K562 (cell line): ENCODE measurements around the gene SNX17. TPM values are rescaled to one million over a fixed set of nuclear protein-coding genes. Genes with fewer than 3 reads are reported as not detected.

Experiments
- BRF1 ChIP-seq: IDR thresholded peaks from 3 replicates; pipeline ENCODE4 v1.6.1; 2011; ENCODE audit warnings: borderline replicate concordance, mild to moderate bottlenecking; ENCODE audit not compliant: insufficient read length; ENCODE audit errors: extremely low read depth
- CC2D1A ChIP-seq: fragments of 450-650 bp; IDR thresholded peaks from 2 replicates; pipeline ENCODE4 v1.6.1; 2017; ENCODE audit warnings: mild to moderate bottlenecking
- E4F1 ChIP-seq: fragments of 250-450 bp; sonication (Bioruptor Pico); IDR thresholded peaks from 2 replicates; pipeline ENCODE4 v1.5.0; 2021; ENCODE audit warnings: mild to moderate bottlenecking, borderline replicate concordance
- GTF3C2 ChIP-seq: IDR thresholded peaks from 3 replicates; pipeline ENCODE4 v1.6.1; 2011; ENCODE audit warnings: borderline replicate concordance, mild to moderate bottlenecking, moderate library complexity; ENCODE audit not compliant: insufficient read length; ENCODE audit errors: extremely low read depth
- NBN ChIP-seq: fragments of 450-650 bp; IDR thresholded peaks from 2 replicates; pipeline ENCODE4 v1.6.1; 2016; ENCODE audit warnings: low read depth, mild to moderate bottlenecking
- NR2F6 ChIP-seq: fragments of 450-650 bp; formaldehyde crosslinking; IDR thresholded peaks from 2 replicates; pipeline ENCODE4 v1.4.0; 2020; ENCODE audit warnings: mild to moderate bottlenecking
- PHB2 ChIP-seq: fragments of 450-650 bp; IDR thresholded peaks from 2 replicates; pipeline ENCODE4 v1.6.1; 2017; ENCODE audit warnings: low read depth
- SFPQ ChIP-seq: fragments of 200-400 bp; formaldehyde crosslinking; IDR thresholded peaks from 2 replicates; pipeline ENCODE4 v1.6.1; 2017; ENCODE audit warnings: mild to moderate bottlenecking, low read depth, low read length, moderate library complexity
- SIRT6 ChIP-seq: IDR thresholded peaks from one replicate; pipeline ENCODE4 v1.6.1; 2012; ENCODE audit warnings: low read depth, mild to moderate bottlenecking, control low read depth, inconsistent platforms, low read length, moderate library complexity
- SMAD3 ChIP-seq: fragments of 450-650 bp; formaldehyde crosslinking; conservative IDR thresholded peaks from 2 replicates; pipeline ENCODE4 v1.4.0; 2020; ENCODE audit warnings: mild to moderate bottlenecking
- SOX6 ChIP-seq: fragments of 450-650 bp; IDR thresholded peaks from 2 replicates; pipeline ENCODE4 v1.6.1; 2014; ENCODE audit warnings: mild to moderate bottlenecking
- SRSF3 ChIP-seq: fragments of 200-400 bp; formaldehyde crosslinking; IDR thresholded peaks from 2 replicates; pipeline ENCODE4 v1.6.1; 2016; ENCODE audit warnings: mild to moderate bottlenecking, low read length, moderate library complexity; ENCODE audit not compliant: insufficient read depth
- STAT5A ChIP-seq: IDR thresholded peaks from 2 replicates; pipeline ENCODE4 v1.6.1; 2012; ENCODE audit warnings: low read length, inconsistent platforms, borderline replicate concordance
- THRB ChIP-seq: fragments of 450-650 bp; formaldehyde crosslinking; conservative IDR thresholded peaks from 2 replicates; pipeline ENCODE4 v1.4.0; 2022; ENCODE audit warnings: mild to moderate bottlenecking, missing genetic modification characterization
- ZBED1 ChIP-seq: IDR thresholded peaks from 2 replicates; pipeline ENCODE4 v1.6.1; 2014
- ZBTB34 ChIP-seq: fragments of 250-450 bp; sonication (Bioruptor Pico); IDR thresholded peaks from 2 replicates; pipeline ENCODE4 v1.8.0; 2021; ENCODE audit warnings: mild to moderate bottlenecking, moderate library complexity
- ZNF76 ChIP-seq: fragments of 250-450 bp; sonication (Bioruptor Pico); IDR thresholded peaks from 2 replicates; pipeline ENCODE4 v1.4.0; 2020; ENCODE audit warnings: mild to moderate bottlenecking, moderate library complexity, borderline replicate concordance
- polyA plus RNA-seq, 8 experiments: library from polyadenylated mRNA; depleted of rRNA in 4 of 8; stranded (reverse) in 5 of 8; unstranded in 3 of 8; fragments of >200 nt; fragmentation: Nextera tagmentation in 2 of 8; fragmentation: Illumina TruSeq in 1 of 8; extraction: Ambion mirVana in 2 of 8; extraction: Trizol in 1 of 8; gene quantifications; 2 replicates each; pipeline versions ENCODE4 v1.2.1 to v1.2.3, GENCODE V29; 2011 to 2014; ENCODE audit warnings: inconsistent platforms in 1 of 8, missing spikeins in 1 of 8
- total RNA-seq, 7 experiments: library from RNA; depleted of rRNA in 6 of 7; stranded (reverse); fragments of >200 nt in 6 of 7; fragmentation: Illumina TruSeq in 2 of 7; extraction: Trizol in 2 of 7; gene quantifications; 2 replicates each; pipeline versions ENCODE4 v1.2.1 to v1.2.3, GENCODE V29; 2011 to 2021; ENCODE audit warnings: low replicate concordance in 1 of 7

Gene SNX17
- total and polyA plus RNA-seq, 9 of the 15 experiments (the other 6 are each of a cell fraction or from before 2014, with no cell fraction given): 3.0 to 75.7 (median 54.6) TPM

- TF ChIP-seq ZBTB34 (CRISPR knock-in tag) (no peak), NR2F6 (CRISPR knock-in tag) (no peak), SOX6 (peak; percentile 63; the same call in 1 of the 2 replicates), PHB2 (no peak), ZBED1 (no peak), SRSF3 (no peak), SFPQ (no peak), SIRT6 (no peak), ZNF76 (CRISPR knock-in tag) (no peak), CC2D1A (no peak), THRB (CRISPR knock-in tag) (no peak), NBN (peak; percentile 66; the same call in 1 of the 2 replicates), STAT5A (no peak), BRF1 (no peak), GTF3C2 (no peak), E4F1 (CRISPR knock-in tag) (no peak), SMAD3 (CRISPR knock-in tag) (0 out of 2 replicates have a peak, but pooled peaks have one; percentile 22)
These were observed at the start of gene SNX17, which contains the start of gene EIF2B4 (continued) for GRCh38 chr2:27370026-27370815.
